Measurements from ENCODE around the gene NUP93.

NUP93 gene

GRCh38 chr16:56898847-56899246 is 168.9 kb downstream of the NUP93 start:
- DNase-seq = no peak
